Loucy (cell line): ENCODE measurements around the gene APOBEC4.

Source experiments
- EZH2phosphoT487 ChIP-seq: fragments of 200-600 bp; IDR thresholded peaks from 2 replicates; pipeline ENCODE4 v1.6.1; 2018; ENCODE audit warnings: antibody characterized with exemption, mild to moderate bottlenecking, moderate library complexity, borderline replicate concordance
- TF ChIP-seq, protein P1 (sequence below): fragments of 200-600 bp; sonication (generic); conservative IDR thresholded peaks from 2 replicates; pipeline ENCODE4 v1.5.1; 2014; ENCODE audit warnings: mild to moderate bottlenecking, antibody characterized with exemption, low read length

DNA sequence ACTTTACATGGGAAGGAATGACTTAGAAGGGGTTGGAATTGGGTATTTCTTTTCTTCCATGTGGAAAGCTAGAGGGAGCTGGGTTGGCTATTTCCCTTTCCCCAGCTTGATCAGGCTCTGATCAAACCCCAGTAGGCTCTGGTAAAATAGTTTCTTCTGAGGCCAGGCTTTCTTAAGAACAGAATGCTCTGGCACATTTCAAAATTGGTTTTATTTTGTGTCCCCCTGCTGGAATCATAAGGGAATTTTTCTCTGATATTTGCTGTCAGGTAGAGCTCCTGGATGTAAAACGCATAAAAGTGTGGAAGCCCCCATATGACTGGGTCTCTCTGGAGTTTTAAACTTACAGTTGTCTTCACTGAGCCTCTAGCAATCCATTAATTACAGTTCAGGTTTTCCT, 17.1 kb upstream of the APOBEC4 start:
- TF ChIP-seq, protein P1, sequence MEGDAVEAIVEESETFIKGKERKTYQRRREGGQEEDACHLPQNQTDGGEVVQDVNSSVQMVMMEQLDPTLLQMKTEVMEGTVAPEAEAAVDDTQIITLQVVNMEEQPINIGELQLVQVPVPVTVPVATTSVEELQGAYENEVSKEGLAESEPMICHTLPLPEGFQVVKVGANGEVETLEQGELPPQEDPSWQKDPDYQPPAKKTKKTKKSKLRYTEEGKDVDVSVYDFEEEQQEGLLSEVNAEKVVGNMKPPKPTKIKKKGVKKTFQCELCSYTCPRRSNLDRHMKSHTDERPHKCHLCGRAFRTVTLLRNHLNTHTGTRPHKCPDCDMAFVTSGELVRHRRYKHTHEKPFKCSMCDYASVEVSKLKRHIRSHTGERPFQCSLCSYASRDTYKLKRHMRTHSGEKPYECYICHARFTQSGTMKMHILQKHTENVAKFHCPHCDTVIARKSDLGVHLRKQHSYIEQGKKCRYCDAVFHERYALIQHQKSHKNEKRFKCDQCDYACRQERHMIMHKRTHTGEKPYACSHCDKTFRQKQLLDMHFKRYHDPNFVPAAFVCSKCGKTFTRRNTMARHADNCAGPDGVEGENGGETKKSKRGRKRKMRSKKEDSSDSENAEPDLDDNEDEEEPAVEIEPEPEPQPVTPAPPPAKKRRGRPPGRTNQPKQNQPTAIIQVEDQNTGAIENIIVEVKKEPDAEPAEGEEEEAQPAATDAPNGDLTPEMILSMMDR: peak; percentile 20; the same call in 1 of the 2 replicates
- TF ChIP-seq EZH2phosphoT487: no peak
